ENCODE measurements around the gene CALM3. TPM values are rescaled to one million over a fixed set of nuclear protein-coding genes. Genes with fewer than 3 reads are reported as not detected.

The CALM3 gene
- polyA plus RNA-seq, 1 donor from 2014 or later: 630 TPM

GRCh38 chr19:46640656-46641055 lies 39.5 kb downstream of the CALM3 start:
- Histone ChIP-seq H3K79me2 (replicated peaks; ENCODE audit: insufficient read depth, low read length) (no peaks in the 10 kb centered on the region), H3K9me2 (ENCODE audit: insufficient read depth, low read length) (no peaks in the 10 kb centered on the region), H3K36me3 (ENCODE audit: insufficient read depth, low read length) (no peaks in the 10 kb centered on the region), H3K27ac (ENCODE audit: low read length) (no peak overlapping the region), H3K9me3 (ENCODE audit: low read length) (no peaks in the 10 kb centered on the region), H3K9ac (ENCODE audit: low read length) (no peak overlapping the region), H2AFZ (ENCODE audit: low read depth, low read length) (no peak overlapping the region), H4K20me1 (ENCODE audit: insufficient read depth) (no peaks in the 10 kb centered on the region), H3K4me3 (ENCODE audit: low read length) (no peak overlapping the region), H3K27me3 (ENCODE audit: insufficient read depth, low read depth, low read length) (peaks cover 6% of the 10 kb centered on the region), H3K4me2 (ENCODE audit: low read length) (no peak overlapping the region), H3F3A (ENCODE audit: insufficient read depth, low read length, poor library complexity, severe bottlenecking) (no peaks in the 10 kb centered on the region)
- TF ChIP-seq, protein P1, sequence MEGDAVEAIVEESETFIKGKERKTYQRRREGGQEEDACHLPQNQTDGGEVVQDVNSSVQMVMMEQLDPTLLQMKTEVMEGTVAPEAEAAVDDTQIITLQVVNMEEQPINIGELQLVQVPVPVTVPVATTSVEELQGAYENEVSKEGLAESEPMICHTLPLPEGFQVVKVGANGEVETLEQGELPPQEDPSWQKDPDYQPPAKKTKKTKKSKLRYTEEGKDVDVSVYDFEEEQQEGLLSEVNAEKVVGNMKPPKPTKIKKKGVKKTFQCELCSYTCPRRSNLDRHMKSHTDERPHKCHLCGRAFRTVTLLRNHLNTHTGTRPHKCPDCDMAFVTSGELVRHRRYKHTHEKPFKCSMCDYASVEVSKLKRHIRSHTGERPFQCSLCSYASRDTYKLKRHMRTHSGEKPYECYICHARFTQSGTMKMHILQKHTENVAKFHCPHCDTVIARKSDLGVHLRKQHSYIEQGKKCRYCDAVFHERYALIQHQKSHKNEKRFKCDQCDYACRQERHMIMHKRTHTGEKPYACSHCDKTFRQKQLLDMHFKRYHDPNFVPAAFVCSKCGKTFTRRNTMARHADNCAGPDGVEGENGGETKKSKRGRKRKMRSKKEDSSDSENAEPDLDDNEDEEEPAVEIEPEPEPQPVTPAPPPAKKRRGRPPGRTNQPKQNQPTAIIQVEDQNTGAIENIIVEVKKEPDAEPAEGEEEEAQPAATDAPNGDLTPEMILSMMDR (IDR thresholded peaks at IDR 0.05; ENCODE audit: poor library complexity, severe bottlenecking): no peak
- TF ChIP-seq, protein P2, sequence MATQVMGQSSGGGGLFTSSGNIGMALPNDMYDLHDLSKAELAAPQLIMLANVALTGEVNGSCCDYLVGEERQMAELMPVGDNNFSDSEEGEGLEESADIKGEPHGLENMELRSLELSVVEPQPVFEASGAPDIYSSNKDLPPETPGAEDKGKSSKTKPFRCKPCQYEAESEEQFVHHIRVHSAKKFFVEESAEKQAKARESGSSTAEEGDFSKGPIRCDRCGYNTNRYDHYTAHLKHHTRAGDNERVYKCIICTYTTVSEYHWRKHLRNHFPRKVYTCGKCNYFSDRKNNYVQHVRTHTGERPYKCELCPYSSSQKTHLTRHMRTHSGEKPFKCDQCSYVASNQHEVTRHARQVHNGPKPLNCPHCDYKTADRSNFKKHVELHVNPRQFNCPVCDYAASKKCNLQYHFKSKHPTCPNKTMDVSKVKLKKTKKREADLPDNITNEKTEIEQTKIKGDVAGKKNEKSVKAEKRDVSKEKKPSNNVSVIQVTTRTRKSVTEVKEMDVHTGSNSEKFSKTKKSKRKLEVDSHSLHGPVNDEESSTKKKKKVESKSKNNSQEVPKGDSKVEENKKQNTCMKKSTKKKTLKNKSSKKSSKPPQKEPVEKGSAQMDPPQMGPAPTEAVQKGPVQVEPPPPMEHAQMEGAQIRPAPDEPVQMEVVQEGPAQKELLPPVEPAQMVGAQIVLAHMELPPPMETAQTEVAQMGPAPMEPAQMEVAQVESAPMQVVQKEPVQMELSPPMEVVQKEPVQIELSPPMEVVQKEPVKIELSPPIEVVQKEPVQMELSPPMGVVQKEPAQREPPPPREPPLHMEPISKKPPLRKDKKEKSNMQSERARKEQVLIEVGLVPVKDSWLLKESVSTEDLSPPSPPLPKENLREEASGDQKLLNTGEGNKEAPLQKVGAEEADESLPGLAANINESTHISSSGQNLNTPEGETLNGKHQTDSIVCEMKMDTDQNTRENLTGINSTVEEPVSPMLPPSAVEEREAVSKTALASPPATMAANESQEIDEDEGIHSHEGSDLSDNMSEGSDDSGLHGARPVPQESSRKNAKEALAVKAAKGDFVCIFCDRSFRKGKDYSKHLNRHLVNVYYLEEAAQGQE (IDR thresholded peaks at IDR 0.05; ENCODE audit: borderline replicate concordance): no peak
- no peak for TF ChIP-seq MXI1 (conservative IDR thresholded peaks at IDR 0.05; ENCODE audit: poor library complexity, severe bottlenecking)
- no peak for TF ChIP-seq EZH2 (IDR thresholded peaks at IDR 0.05; ENCODE audit: borderline replicate concordance, insufficient read depth, low read length, poor library complexity, severe bottlenecking)
- no peak for TF ChIP-seq RAD21 (conservative IDR thresholded peaks at IDR 0.05)
- no peak for TF ChIP-seq POLR2AphosphoS5 (IDR thresholded peaks at IDR 0.05)
- TF ChIP-seq TAF1 (IDR thresholded peaks at IDR 0.05; ENCODE audit: low read depth): no peak
- TF ChIP-seq SMC3 (conservative IDR thresholded peaks at IDR 0.05; ENCODE audit: poor library complexity): no peak
- no peak for TF ChIP-seq EP300 (conservative IDR thresholded peaks at IDR 0.05; ENCODE audit: poor library complexity, severe bottlenecking)

- Histone ChIP-seq H3F3A (ENCODE audit: insufficient read depth, low read length, poor library complexity, severe bottlenecking) (no peaks in the 10 kb centered on the region), H3K9ac (ENCODE audit: low read length) (no peak overlapping the region), H3K4me3 (ENCODE audit: low read length) (no peak overlapping the region), H3K36me3 (ENCODE audit: insufficient read depth, low read length) (no peaks in the 10 kb centered on the region), H3K27ac (ENCODE audit: low read length) (no peak overlapping the region), H2AFZ (ENCODE audit: low read depth, low read length) (no peak overlapping the region), H3K9me2 (ENCODE audit: insufficient read depth, low read length) (no peaks in the 10 kb centered on the region), H4K20me1 (ENCODE audit: insufficient read depth) (no peaks in the 10 kb centered on the region), H3K27me3 (ENCODE audit: insufficient read depth, low read depth, low read length) (peaks cover 12% of the 10 kb centered on the region), H3K9me3 (ENCODE audit: low read length) (no peaks in the 10 kb centered on the region), H3K4me2 (ENCODE audit: low read length) (no peak overlapping the region), H3K79me2 (replicated peaks; ENCODE audit: insufficient read depth, low read length) (no peaks in the 10 kb centered on the region)
- TF ChIP-seq TAF1 (IDR thresholded peaks at IDR 0.05; ENCODE audit: low read depth) (no peak), POLR2AphosphoS5 (IDR thresholded peaks at IDR 0.05) (no peak), SMC3 (conservative IDR thresholded peaks at IDR 0.05; ENCODE audit: poor library complexity) (no peak), EZH2 (IDR thresholded peaks at IDR 0.05; ENCODE audit: borderline replicate concordance, insufficient read depth, low read length, poor library complexity, severe bottlenecking) (no peak), EP300 (conservative IDR thresholded peaks at IDR 0.05; ENCODE audit: poor library complexity, severe bottlenecking) (no peak), MXI1 (conservative IDR thresholded peaks at IDR 0.05; ENCODE audit: poor library complexity, severe bottlenecking) (no peak), RAD21 (conservative IDR thresholded peaks at IDR 0.05) (no peak)
- TF ChIP-seq, protein P1 (IDR thresholded peaks at IDR 0.05; ENCODE audit: poor library complexity, severe bottlenecking): no peak
- TF ChIP-seq, protein P2 (IDR thresholded peaks at IDR 0.05; ENCODE audit: borderline replicate concordance): no peak
Observed at GRCh38 chr19:46644720-46645119, 43.6 kb downstream of the CALM3 start.
